Renal cortex interstitium (tissue), 11 donors: Measurements from ENCODE around the gene UNC5B. TPM values are rescaled to one million over a fixed set of nuclear protein-coding genes. Genes with fewer than 3 reads are reported as not detected.

Experiments
- DNase-seq, 11 donors: peaks; one replicate each; pipeline ENCODE4 v3.0.0-alpha.2; 2013; ENCODE audit warnings: low read depth in 9 of 11, low spot score in 4 of 11; ENCODE audit errors: extremely low read depth in 1 of 11
- polyA plus RNA-seq, 3 donors: library from polyadenylated mRNA; unstranded; fragments of 120-200 nt; gene quantifications; one replicate each; pipeline ENCODE4 v1.2.1, GENCODE V29; 2013; ENCODE audit not compliant: insufficient read length in 3 of 3

UNC5B gene
- polyA plus RNA-seq, 3 donors: 42.2 to 58.4 (median 50.9) TPM

- no peak for DNase-seq
Measured at GRCh38 chr10:71258446-71259145, 46.2 kb downstream of the UNC5B start.

- DNase-seq: no peak
Measured at GRCh38 chr10:71259282-71259681, 46.9 kb downstream of the UNC5B start.

GRCh38 chr10:71259815-71260501 is 47.6 kb downstream of the UNC5B start:
- DNase-seq: no peak

GRCh38 chr10:71260622-71261325 is 48.4 kb downstream of the UNC5B start:
- DNase-seq: no peak

GRCh38 chr10:71262027-71262426 is 49.7 kb downstream of the UNC5B start:
- no peak for DNase-seq

GRCh38 chr10:71262817-71263216 is 50.4 kb downstream of the UNC5B start:
- DNase-seq: no peak

GRCh38 chr10:71263376-71263775 is 51.0 kb downstream of the UNC5B start:
- no peak for DNase-seq

- no peak for DNase-seq
Measured at GRCh38 chr10:71264345-71265200, 52.2 kb downstream of the UNC5B start.

- DNase-seq: no peak
Measured at GRCh38 chr10:71265201-71265575, 52.8 kb downstream of the UNC5B start.

- DNase-seq: no peak
Measured at GRCh38 chr10:71265618-71266146, 53.3 kb downstream of the UNC5B start.

GRCh38 chr10:71266147-71266917 is 54.0 kb downstream of the UNC5B start:
- DNase-seq: no peak

- DNase-seq: no peak
Measured at GRCh38 chr10:71266918-71267442, 54.6 kb downstream of the UNC5B start.

GRCh38 chr10:71267508-71268240 is 55.3 kb downstream of the UNC5B start:
- no peak for DNase-seq

- no peak for DNase-seq
Measured at GRCh38 chr10:71268247-71268691, 55.9 kb downstream of the UNC5B start.

- DNase-seq: no peak
Measured at GRCh38 chr10:71268758-71269157, 56.4 kb downstream of the UNC5B start.

- DNase-seq: peak in 2 of 11 donors; percentile 50 to 53
Measured at GRCh38 chr10:71269301-71270288, 57.2 kb downstream of the UNC5B start.
